ENCODE measurements around the gene MS4A14. TPM values are rescaled to one million over a fixed set of nuclear protein-coding genes. Genes with fewer than 3 reads are reported as not detected.

MS4A14 gene
- total RNA-seq, 1 experiment from 2014 or later = not detected

- CTCF ChIA-PET = no interaction called here
- BruUV-seq (replicated peaks) = no TSS peak
- RAD21 ChIA-PET (ENCODE audit: low non-redundant PET in 1 of 2, low total read pairs in 2 of 2, uncharacterized antibody in 2 of 2, unreplicated experiment in 2 of 2) = no interaction called here
- H4K20me1 ChIP-seq (ENCODE audit: insufficient read depth) = no peaks in the 10 kb centered on the region
- H3K9me3 ChIP-seq (ENCODE audit: control insufficient read depth in 1 of 2, insufficient read depth in 1 of 2, low read depth in 1 of 2, low read length in 2 of 2) = no peaks in the 10 kb centered on the region
- DNase-seq (ENCODE audit: low read depth, low spot score) = no peak
- H3K79me2 ChIP-seq (ENCODE audit: insufficient read depth, low read length) = no peaks in the 10 kb centered on the region
- H2AFZ ChIP-seq (ENCODE audit: low read depth, low read length, poor library complexity, severe bottlenecking) = no peak overlapping the region
- H3K9ac ChIP-seq (ENCODE audit: low read length) = no peak overlapping the region
- H3K4me1 ChIP-seq (ENCODE audit: control insufficient read depth in 1 of 2, insufficient read depth in 2 of 2, low read length in 2 of 2) = no peaks in the 10 kb centered on the region
- intact Hi-C loops (cut with micrococcal nuclease) = no loop called here
- no peak overlapping the region for H3K4me2 ChIP-seq (ENCODE audit: low read length)
- no peaks in the 10 kb centered on the region for H3K36me3 ChIP-seq (ENCODE audit: control insufficient read depth in 1 of 2, insufficient read depth in 2 of 2, low read length in 2 of 2)
- H3K27me3 ChIP-seq (ENCODE audit: insufficient read depth, low read length) = no peaks in the 10 kb centered on the region
- TF ChIP-seq SIN3A (IDR thresholded peaks at IDR 0.05; ENCODE audit: low read depth) (no peak), ATF3 (IDR thresholded peaks at IDR 0.05) (no peak), FOSL1 (IDR thresholded peaks at IDR 0.05; ENCODE audit: low read depth) (no peak), EGR1 (IDR thresholded peaks at IDR 0.05; ENCODE audit: low read depth) (no peak), POLR2A (IDR thresholded peaks at IDR 0.05; ENCODE audit: borderline replicate concordance, extremely low read depth, insufficient read depth, insufficient read length) (no peak)
- TF ChIP-seq, protein P1, sequence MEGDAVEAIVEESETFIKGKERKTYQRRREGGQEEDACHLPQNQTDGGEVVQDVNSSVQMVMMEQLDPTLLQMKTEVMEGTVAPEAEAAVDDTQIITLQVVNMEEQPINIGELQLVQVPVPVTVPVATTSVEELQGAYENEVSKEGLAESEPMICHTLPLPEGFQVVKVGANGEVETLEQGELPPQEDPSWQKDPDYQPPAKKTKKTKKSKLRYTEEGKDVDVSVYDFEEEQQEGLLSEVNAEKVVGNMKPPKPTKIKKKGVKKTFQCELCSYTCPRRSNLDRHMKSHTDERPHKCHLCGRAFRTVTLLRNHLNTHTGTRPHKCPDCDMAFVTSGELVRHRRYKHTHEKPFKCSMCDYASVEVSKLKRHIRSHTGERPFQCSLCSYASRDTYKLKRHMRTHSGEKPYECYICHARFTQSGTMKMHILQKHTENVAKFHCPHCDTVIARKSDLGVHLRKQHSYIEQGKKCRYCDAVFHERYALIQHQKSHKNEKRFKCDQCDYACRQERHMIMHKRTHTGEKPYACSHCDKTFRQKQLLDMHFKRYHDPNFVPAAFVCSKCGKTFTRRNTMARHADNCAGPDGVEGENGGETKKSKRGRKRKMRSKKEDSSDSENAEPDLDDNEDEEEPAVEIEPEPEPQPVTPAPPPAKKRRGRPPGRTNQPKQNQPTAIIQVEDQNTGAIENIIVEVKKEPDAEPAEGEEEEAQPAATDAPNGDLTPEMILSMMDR (IDR thresholded peaks at IDR 0.05 in 2 of 3, conservative IDR thresholded peaks at IDR 0.05 in 1 of 3; ENCODE audit: borderline replicate concordance in 1 of 3, insufficient read depth in 1 of 3, low read depth in 2 of 3, low read length in 2 of 3) = no peak
- POLR2A ChIA-PET = no interaction called here
- H3K27ac ChIP-seq (ENCODE audit: low read depth, low read length) = no peak overlapping the region
- no peaks in the 10 kb centered on the region for H3K9me2 ChIP-seq (ENCODE audit: insufficient read depth)
- H3K4me3 ChIP-seq (replicated peaks in 1 of 2; ENCODE audit: low read depth in 1 of 2, low read length in 2 of 2) = no peak overlapping the region
- no peak for ATAC-seq
These were observed 5.8 kb upstream of the MS4A14 start for GRCh38 chr11:60390419-60390818.

GRCh38 chr11:60392361-60392760 is 3.9 kb upstream of the MS4A14 start:
- ChIA-PET POLR2A (no interaction called here), RAD21 (ENCODE audit: low non-redundant PET in 1 of 2, low total read pairs in 2 of 2, uncharacterized antibody in 2 of 2, unreplicated experiment in 2 of 2) (no interaction called here), CTCF (no interaction called here)
- Histone ChIP-seq H3K9me3 (ENCODE audit: control insufficient read depth in 1 of 2, insufficient read depth in 1 of 2, low read depth in 1 of 2, low read length in 2 of 2) (no peaks in the 10 kb centered on the region), H3K27ac (ENCODE audit: low read depth, low read length) (no peak overlapping the region), H4K20me1 (ENCODE audit: insufficient read depth) (no peaks in the 10 kb centered on the region), H3K4me2 (ENCODE audit: low read length) (no peak overlapping the region), H3K79me2 (ENCODE audit: insufficient read depth, low read length) (no peaks in the 10 kb centered on the region), H3K27me3 (ENCODE audit: insufficient read depth, low read length) (no peaks in the 10 kb centered on the region), H3K9me2 (ENCODE audit: insufficient read depth) (no peaks in the 10 kb centered on the region), H3K36me3 (ENCODE audit: control insufficient read depth in 1 of 2, insufficient read depth in 2 of 2, low read length in 2 of 2) (no peaks in the 10 kb centered on the region), H3K4me3 (replicated peaks in 1 of 2; ENCODE audit: low read depth in 1 of 2, low read length in 2 of 2) (no peak overlapping the region), H2AFZ (ENCODE audit: low read depth, low read length, poor library complexity, severe bottlenecking) (no peak overlapping the region), H3K9ac (ENCODE audit: low read length) (no peak overlapping the region), H3K4me1 (ENCODE audit: control insufficient read depth in 1 of 2, insufficient read depth in 2 of 2, low read length in 2 of 2) (no peaks in the 10 kb centered on the region)
- no TSS peak for BruUV-seq (replicated peaks)
- intact Hi-C loops (cut with micrococcal nuclease) = no loop called here
- no peak for DNase-seq (ENCODE audit: low read depth, low spot score)
- ATAC-seq = no peak
- no peak for TF ChIP-seq RAD21 (IDR thresholded peaks at IDR 0.05; ENCODE audit: low read depth)
- TF ChIP-seq, protein P2, sequence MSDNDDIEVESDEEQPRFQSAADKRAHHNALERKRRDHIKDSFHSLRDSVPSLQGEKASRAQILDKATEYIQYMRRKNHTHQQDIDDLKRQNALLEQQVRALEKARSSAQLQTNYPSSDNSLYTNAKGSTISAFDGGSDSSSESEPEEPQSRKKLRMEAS (IDR thresholded peaks at IDR 0.05) = no peak
- no peak for TF ChIP-seq REST (IDR thresholded peaks at IDR 0.05; ENCODE audit: low read depth)
- no peak for TF ChIP-seq TCF7L2 (IDR thresholded peaks at IDR 0.05; ENCODE audit: borderline replicate concordance, extremely low read depth, insufficient read depth, insufficient read length)
- no peak for TF ChIP-seq CBX3 (IDR thresholded peaks at IDR 0.05; ENCODE audit: low read depth)
